H1 (cell line): Measurements from ENCODE around the gene MYO1A. TPM values are rescaled to one million over a fixed set of nuclear protein-coding genes. Genes with fewer than 3 reads are reported as not detected.

Experiments used
- CTCF ChIA-PET: fragments of 300-600 bp; sonication (Branson Sonifier 250); formaldehyde crosslinking; loops from one replicate; lab custom pipeline; 2021; ENCODE audit not compliant: partially characterized antibody; lab: Charles Lee
- POLR2A ChIA-PET: fragments of 300-600 bp; sonication (Branson Sonifier 250); formaldehyde crosslinking; loops from one replicate; lab custom pipeline; 2021; ENCODE audit warnings: inconsistent platforms; ENCODE audit not compliant: partially characterized antibody; lab: Charles Lee
- DNase-seq, 2 experiments: peaks; one replicate each; pipeline versions ENCODE4 v3.0.0 to v3.0.0-alpha.2; 2010 to 2022; ENCODE audit warnings: low spot score in 2 of 2, low read depth in 1 of 2, mixed read lengths in 1 of 2
- FAIRE-seq: peaks from 2 replicates; lab custom pipeline; 2011; peaks lifted over from hg19 to GRCh38; lab: Jason Lieb, UNC
- H2AFZ ChIP-seq: 2 replicates; pipeline ENCODE4 v1.8.1; 2012; ENCODE audit warnings: low read length, inconsistent platforms
- H2AK5ac ChIP-seq: 2 replicates; pipeline ENCODE4 v1.6.1; 2013; ENCODE audit warnings: low read depth, low read length
- H2BK120ac ChIP-seq: replicated peaks from 2 replicates; pipeline ENCODE3; 2013; ENCODE audit warnings: low read depth, low read length, inconsistent platforms
- H2BK12ac ChIP-seq: 2 replicates; pipeline ENCODE4 v1.6.1; 2013; ENCODE audit warnings: low read depth, low read length
- H2BK15ac ChIP-seq: 2 replicates; pipeline ENCODE4 v1.6.1; 2013; ENCODE audit warnings: low read length
- H2BK20ac ChIP-seq: 2 replicates; pipeline ENCODE4 v1.6.1; 2013; ENCODE audit warnings: low read length
- H2BK5ac ChIP-seq: 2 replicates; pipeline ENCODE4 v1.6.1; 2013; ENCODE audit warnings: low read depth, low read length
- H3K14ac ChIP-seq: 2 replicates; pipeline ENCODE4 v1.6.1; 2013; ENCODE audit warnings: inconsistent platforms; ENCODE audit not compliant: insufficient read length
- H3K18ac ChIP-seq: 2 replicates; pipeline ENCODE4 v1.6.1; 2013; ENCODE audit warnings: low read length; ENCODE audit errors: extremely low read depth
- H3K23ac ChIP-seq: 2 replicates; pipeline ENCODE4 v1.6.1; 2013; ENCODE audit warnings: inconsistent platforms; ENCODE audit not compliant: insufficient read length
- H3K23me2 ChIP-seq: 2 replicates; pipeline ENCODE4 v1.6.1; 2013; ENCODE audit warnings: low read depth, low read length
- H3K27ac ChIP-seq: 2 replicates; pipeline ENCODE4 v1.6.1; 2011; ENCODE audit warnings: low read depth, low read length, inconsistent platforms
- H3K27me3 ChIP-seq, 4 experiments: replicated peaks in 1 of 4; 1 replicate in 1 of 4; 2 replicates in 3 of 4; pipeline versions ENCODE4 v1.6.1 to v1.8.1; 2011 to 2013; ENCODE audit warnings: low read length in 3 of 4, mild to moderate bottlenecking in 3 of 4, inconsistent platforms in 2 of 4, mixed read lengths in 2 of 4, moderate library complexity in 1 of 4; ENCODE audit not compliant: control insufficient read depth in 3 of 4, insufficient read depth in 3 of 4; ENCODE audit errors: extremely low read depth in 1 of 4
- H3K36me3 ChIP-seq, 4 experiments: 2 replicates each; pipeline versions ENCODE4 v1.6.1 to v1.8.1; 2011 to 2013; ENCODE audit warnings: mild to moderate bottlenecking in 4 of 4, low read length in 3 of 4, moderate library complexity in 2 of 4, control low read depth in 1 of 4, inconsistent platforms in 1 of 4; ENCODE audit not compliant: insufficient read depth in 4 of 4, control insufficient read depth in 2 of 4
- H3K4ac ChIP-seq: replicated peaks from 2 replicates; pipeline ENCODE3; 2013; ENCODE audit warnings: low read length, low read depth, mixed read lengths, inconsistent platforms; ENCODE audit not compliant: insufficient read length
- H3K4me1 ChIP-seq, 4 experiments: replicated peaks in 1 of 4; 1 replicate in 1 of 4; 2 replicates in 3 of 4; pipeline versions ENCODE4 v1.6.1 to v1.8.1; 2011 to 2013; ENCODE audit warnings: low read length in 3 of 4, inconsistent platforms in 2 of 4, mixed read lengths in 1 of 4; ENCODE audit not compliant: insufficient read depth in 4 of 4, control insufficient read depth in 3 of 4
- H3K4me2 ChIP-seq, 2 experiments: 2 replicates each; pipeline versions ENCODE4 v1.6.1 to v1.8.1; 2011 to 2013; ENCODE audit warnings: low read depth in 2 of 2, low read length in 2 of 2, control low read depth in 1 of 2, inconsistent platforms in 1 of 2, mild to moderate bottlenecking in 1 of 2; ENCODE audit not compliant: insufficient read depth in 1 of 2
- H3K4me3 ChIP-seq, 4 experiments: fragments of 200-600, 300-600 bp in 1 of 4; sonication (generic), shearing (Covaris generic), sonication (Bioruptor Twin) in 1 of 4; 2 replicates each; pipeline versions ENCODE4 v1.5.1 to v1.8.1; 2011 to 2016; ENCODE audit warnings: low read length in 4 of 4, low read depth in 3 of 4, control low read depth in 2 of 4, inconsistent platforms in 2 of 4, mild to moderate bottlenecking in 2 of 4, mixed read lengths in 1 of 4, moderate library complexity in 1 of 4; ENCODE audit not compliant: insufficient read depth in 2 of 4; ENCODE audit errors: extremely low read depth in 1 of 4
- H3K56ac ChIP-seq: replicated peaks from 2 replicates; pipeline ENCODE3; 2013; ENCODE audit warnings: low read depth, mild to moderate bottlenecking, mixed read lengths, low read length, inconsistent platforms; ENCODE audit not compliant: insufficient read length
- H3K79me1 ChIP-seq: 2 replicates; pipeline ENCODE4 v1.6.1; 2013; ENCODE audit warnings: low read depth, low read length, control low read depth
- H3K79me2 ChIP-seq, 2 experiments: 2 replicates each; pipeline versions ENCODE4 v1.6.1 to v1.8.1; 2012 to 2013; ENCODE audit warnings: low read length in 2 of 2, mild to moderate bottlenecking in 2 of 2, inconsistent platforms in 1 of 2; ENCODE audit not compliant: insufficient read depth in 2 of 2, control insufficient read depth in 1 of 2
- H3K9ac ChIP-seq, 4 experiments: replicated peaks in 1 of 4; 1 replicate in 1 of 4; 2 replicates in 3 of 4; pipeline versions ENCODE4 v1.6.1 to v1.8.1; 2011 to 2013; ENCODE audit warnings: low read depth in 3 of 4, low read length in 3 of 4, control low read depth in 2 of 4, mild to moderate bottlenecking in 2 of 4, moderate library complexity in 2 of 4, inconsistent platforms in 1 of 4; ENCODE audit errors: extremely low read depth in 1 of 4
- H3K9me3 ChIP-seq, 2 experiments: 2 replicates each; pipeline versions ENCODE4 v1.6.1 to v1.8.1; 2012 to 2013; ENCODE audit warnings: mild to moderate bottlenecking in 2 of 2, moderate library complexity in 2 of 2, control low read depth in 1 of 2, inconsistent platforms in 1 of 2, low read depth in 1 of 2, low read length in 1 of 2, mixed read lengths in 1 of 2; ENCODE audit not compliant: insufficient read depth in 2 of 2
- H4K20me1 ChIP-seq, 2 experiments: replicated peaks in 1 of 2; 2 replicates each; pipeline versions ENCODE3 to v1.8.1; 2011 to 2013; ENCODE audit warnings: inconsistent platforms in 2 of 2, low read length in 2 of 2, mild to moderate bottlenecking in 1 of 2; ENCODE audit not compliant: insufficient read depth in 2 of 2, control insufficient read depth in 1 of 2
- H4K5ac ChIP-seq: 2 replicates; pipeline ENCODE4 v1.6.1; 2013; ENCODE audit warnings: low read length, low read depth, mixed read lengths, inconsistent platforms; ENCODE audit not compliant: insufficient read length
- H4K8ac ChIP-seq: 2 replicates; pipeline ENCODE4 v1.8.0; 2013; ENCODE audit warnings: mild to moderate bottlenecking, moderate library complexity, low read length, inconsistent platforms; ENCODE audit not compliant: insufficient read depth; ENCODE audit errors: extremely low read depth
- H4K91ac ChIP-seq: replicated peaks from 2 replicates; pipeline ENCODE3; 2013; ENCODE audit warnings: low read length, mixed read lengths, inconsistent platforms; ENCODE audit not compliant: insufficient read length
- CHD2 ChIP-seq: IDR thresholded peaks from 2 replicates; pipeline ENCODE4 v1.6.1; 2012; ENCODE audit warnings: low read length, improper control_type of control experiment
- CTBP2 ChIP-seq: IDR thresholded peaks from 2 replicates; pipeline ENCODE4 v1.7.0; 2011; ENCODE audit warnings: borderline replicate concordance, mild to moderate bottlenecking, moderate library complexity, mixed read lengths, low read length; ENCODE audit not compliant: insufficient read depth, insufficient read length
- EP300 ChIP-seq, 2 experiments: IDR thresholded peaks; 1 replicate in 1 of 2; 2 replicates in 1 of 2; pipeline ENCODE4 v1.6.1; 2011 to 2012; ENCODE audit warnings: low read depth in 2 of 2, low read length in 2 of 2, mild to moderate bottlenecking in 2 of 2, borderline replicate concordance in 1 of 2, inconsistent platforms in 1 of 2, moderate library complexity in 1 of 2
- KDM1A ChIP-seq: fragments of 200-600, 300-600 bp; sonication (generic); IDR thresholded peaks from 2 replicates; pipeline ENCODE4 v1.7.1; 2016; ENCODE audit warnings: mild to moderate bottlenecking, low read length, borderline replicate concordance
- POLR2AphosphoS5 ChIP-seq: IDR thresholded peaks from 2 replicates; pipeline ENCODE4 v1.6.1; 2011; ENCODE audit warnings: low read depth, low read length
- RBBP5 ChIP-seq: IDR thresholded peaks from 2 replicates; pipeline ENCODE4 v1.7.1; 2012; ENCODE audit warnings: low read depth, mild to moderate bottlenecking, inconsistent platforms, low read length, moderate library complexity, borderline replicate concordance
- SRF ChIP-seq: IDR thresholded peaks from 2 replicates; pipeline ENCODE4 v1.6.1; 2011; ENCODE audit warnings: mild to moderate bottlenecking, low read depth, low read length, moderate library complexity
- WGBS, 2 experiments: shearing (Covaris generic) in 1 of 2; methylation state at CpG; one replicate each; pipeline versions ENCODE4 v1.1.6 to v1.1.7; 2013 to 2015; ENCODE audit warnings: low lambda C conversion rate in 2 of 2, mixed read lengths in 2 of 2, inconsistent platforms in 1 of 2, low coverage in 1 of 2, missing lambda C conversion rate in 1 of 2; ENCODE audit not compliant: insufficient replicate concordance in 2 of 2, insufficient coverage in 1 of 2, insufficient read length in 1 of 2; ENCODE audit errors: extremely low coverage in 1 of 2, missing lambda C conversion rate in 1 of 2; 5-methylcytosine and 5-hydroxymethylcytosine counted together
- polyA plus RNA-seq, 7 experiments: library from polyadenylated mRNA; depleted of rRNA in 3 of 7; stranded (reverse) in 5 of 7; unstranded in 2 of 7; fragments of >200 nt in 5 of 7; fragments of 200-250 nt in 2 of 7; gene quantifications; 1 replicate in 5 of 7; 2 replicates in 1 of 7; 4 replicates in 1 of 7; pipeline versions ENCODE4 v1.2.1 to v1.2.3, GENCODE V29; 2011 to 2013; ENCODE audit warnings: missing spikeins in 2 of 7, mixed read lengths in 2 of 7
- total RNA-seq: library from RNA; stranded (reverse); fragmentation: NEBNext Ultra II Directional; extraction: Animal tissue kit (Norgen Biotek cat#: 25700); gene quantifications from 2 replicates; pipeline ENCODE4 v1.2.1, GENCODE V29; 2021
- TF ChIP-seq, protein P1 (sequence below): IDR thresholded peaks from 2 replicates; pipeline ENCODE4 v1.6.1; 2012; ENCODE audit warnings: inconsistent platforms

The MYO1A gene
- total and polyA plus RNA-seq, 2 of the 8 experiments (the other 6 are each of a cell fraction or from before 2014, with no cell fraction given): 0.54 to 0.77 TPM

DNA sequence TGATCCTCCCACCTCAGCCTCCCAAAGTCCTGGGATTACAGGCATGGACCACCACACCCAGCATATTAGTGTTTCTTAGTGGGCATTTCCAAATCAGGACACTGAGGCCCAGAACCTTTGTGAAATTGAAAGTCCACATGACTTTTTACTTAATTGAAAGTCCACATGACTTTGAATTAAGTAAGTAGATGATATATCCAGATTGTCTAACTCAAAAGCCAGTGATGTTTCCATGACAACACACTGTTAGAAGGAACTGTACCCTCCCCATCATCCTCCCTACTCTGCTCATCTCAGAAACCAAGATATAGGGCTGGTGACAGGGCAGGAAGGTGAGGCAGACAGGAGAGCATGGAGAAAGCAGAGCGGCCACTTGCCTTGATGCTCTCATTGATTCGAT lies 7.2 kb downstream of the MYO1A start:
- Histone ChIP-seq H2AK5ac (no peak overlapping the region), H2BK5ac (no peak overlapping the region), H3K79me1 (no peaks in the 10 kb centered on the region), H3K9ac (no peak overlapping the region), H3K9me3 (no peaks in the 10 kb centered on the region), H2BK12ac (no peak overlapping the region), H3K4me1 (no peaks in the 10 kb centered on the region), H2BK20ac (no peak overlapping the region), H4K91ac (no peak overlapping the region), H2BK15ac (no peak overlapping the region), H3K18ac (no peak overlapping the region), H3K23ac (no peak overlapping the region), H3K79me2 (no peaks in the 10 kb centered on the region), H4K8ac (no peak overlapping the region), H3K36me3 (no peaks in the 10 kb centered on the region), H2BK120ac (no peak overlapping the region), H2AFZ (no peak overlapping the region), H3K23me2 (no peaks in the 10 kb centered on the region), H3K14ac (no peak overlapping the region), H3K4ac (no peak overlapping the region), H3K4me3 (no peak overlapping the region), H4K20me1 (no peaks in the 10 kb centered on the region), H4K5ac (no peak overlapping the region), H3K27me3 (no peaks in the 10 kb centered on the region; a peak in 1 of 7 replicates), H3K4me2 (no peak overlapping the region), H3K56ac (no peak overlapping the region), H3K27ac (no peak overlapping the region)
- ChIA-PET POLR2A (interaction anchor here (0.8 to 1.3 kb wide), 2 partner anchors 8 kb away, joined by 3 to 5 read pairs; no protein-coding TSS in a partner anchor), CTCF (interaction anchor here (1.3 to 4.8 kb wide), 7 partner anchors 11 to 69 kb away, joined by 4 to 25 read pairs (median 7); partner anchors contain the start of gene STAT6)
- DNase-seq (no peak), FAIRE-seq (no peak)
- TF ChIP-seq POLR2AphosphoS5 (no peak), KDM1A (no peak), CTBP2 (no peak), EP300 (IDR thresholded peaks at IDR 0.05; ENCODE audit: borderline replicate concordance in 1 of 2, low read depth in 2 of 2, low read length in 2 of 2) (no peak), SRF (no peak), CHD2 (no peak), RBBP5 (no peak)
- TF ChIP-seq, protein P1, sequence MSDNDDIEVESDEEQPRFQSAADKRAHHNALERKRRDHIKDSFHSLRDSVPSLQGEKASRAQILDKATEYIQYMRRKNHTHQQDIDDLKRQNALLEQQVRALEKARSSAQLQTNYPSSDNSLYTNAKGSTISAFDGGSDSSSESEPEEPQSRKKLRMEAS: no peak
- WGBS, 2 experiments: 97% methylated on average over 2 of the region's 2 CpGs; no CpG with 5 or more reads in 1 of the 2 experiments
